NCI-H187 (cell line): Measurements from ENCODE around the gene TRAF1.

Experiments
- DNase-seq, 2 experiments: peaks; one replicate each; lab custom pipeline; 2025; lab: John Stamatoyannopoulos, UW

The TRAF1 gene

GRCh38 chr9:120890320-120891244, 36.0 kb downstream of the TRAF1 start:
- no peak for DNase-seq

- DNase-seq = no peak
These were observed 36.9 kb downstream of the TRAF1 start for GRCh38 chr9:120889606-120890271.

GRCh38 chr9:120888626-120889025, 38.0 kb downstream of the TRAF1 start:
- DNase-seq = no peak

- DNase-seq = no peak
These were observed 40.1 kb downstream of the TRAF1 start for GRCh38 chr9:120886490-120886967.

DNA sequence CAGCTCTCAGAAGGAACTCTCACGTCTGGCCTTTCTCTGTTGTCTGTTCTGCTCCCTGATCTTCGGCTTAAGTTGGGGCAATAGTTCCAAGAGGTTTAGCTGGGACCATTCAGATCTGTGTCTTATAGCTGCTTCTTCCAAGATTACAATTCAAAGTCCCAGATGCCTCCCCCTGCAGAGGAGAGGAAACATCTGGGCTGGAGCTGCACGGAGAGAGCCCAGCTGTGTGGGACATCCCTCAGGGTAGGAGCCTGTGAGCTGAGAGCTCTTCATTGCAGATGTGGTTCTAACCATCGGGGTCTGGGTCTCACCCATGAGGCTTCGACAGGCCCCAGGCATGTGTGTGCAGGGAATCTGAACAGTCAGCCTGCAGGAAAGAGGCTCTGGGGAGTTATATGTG, 40.6 kb downstream of the TRAF1 start:
- DNase-seq = no peak

DNA sequence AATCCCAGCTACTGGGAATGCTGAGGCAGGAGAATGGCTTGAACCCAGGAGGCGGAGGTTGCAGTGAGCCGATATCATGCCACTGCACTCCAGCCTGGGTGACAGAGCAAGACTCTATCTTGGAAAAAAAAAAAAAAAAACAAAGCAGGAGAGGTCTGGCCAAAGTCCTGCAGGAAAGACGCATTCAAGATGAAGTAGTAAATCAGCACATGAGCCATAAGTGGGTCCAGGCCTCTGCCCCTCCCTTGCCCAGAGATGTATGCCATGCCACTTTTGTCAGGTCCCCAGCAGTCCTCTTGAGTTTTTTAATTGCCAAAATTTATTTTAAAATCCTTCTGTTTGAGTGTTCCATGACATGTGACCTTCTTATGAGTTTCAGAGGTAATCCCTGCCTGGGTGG, 41.1 kb downstream of the TRAF1 start:
- DNase-seq = no peak

DNA sequence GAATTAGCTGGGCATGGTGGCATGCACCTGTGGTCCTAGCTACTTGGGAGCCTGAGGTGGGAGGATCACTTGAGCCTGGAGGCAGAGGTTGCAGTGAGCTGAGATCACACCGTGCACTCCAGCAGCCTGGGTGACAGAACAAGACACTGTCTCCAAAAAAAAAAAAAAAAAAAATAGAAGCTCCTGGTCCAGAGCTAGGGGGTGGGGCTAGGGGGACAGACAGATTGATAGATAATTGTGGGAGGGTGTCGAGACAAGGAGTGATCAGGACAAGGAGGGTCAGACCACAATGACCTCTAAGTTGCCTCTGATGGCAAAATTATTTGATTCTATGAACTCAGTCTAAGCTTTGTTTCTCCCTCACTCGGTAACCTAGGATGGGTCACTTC, 43.0 kb downstream of the TRAF1 start:
- no peak for DNase-seq

DNA sequence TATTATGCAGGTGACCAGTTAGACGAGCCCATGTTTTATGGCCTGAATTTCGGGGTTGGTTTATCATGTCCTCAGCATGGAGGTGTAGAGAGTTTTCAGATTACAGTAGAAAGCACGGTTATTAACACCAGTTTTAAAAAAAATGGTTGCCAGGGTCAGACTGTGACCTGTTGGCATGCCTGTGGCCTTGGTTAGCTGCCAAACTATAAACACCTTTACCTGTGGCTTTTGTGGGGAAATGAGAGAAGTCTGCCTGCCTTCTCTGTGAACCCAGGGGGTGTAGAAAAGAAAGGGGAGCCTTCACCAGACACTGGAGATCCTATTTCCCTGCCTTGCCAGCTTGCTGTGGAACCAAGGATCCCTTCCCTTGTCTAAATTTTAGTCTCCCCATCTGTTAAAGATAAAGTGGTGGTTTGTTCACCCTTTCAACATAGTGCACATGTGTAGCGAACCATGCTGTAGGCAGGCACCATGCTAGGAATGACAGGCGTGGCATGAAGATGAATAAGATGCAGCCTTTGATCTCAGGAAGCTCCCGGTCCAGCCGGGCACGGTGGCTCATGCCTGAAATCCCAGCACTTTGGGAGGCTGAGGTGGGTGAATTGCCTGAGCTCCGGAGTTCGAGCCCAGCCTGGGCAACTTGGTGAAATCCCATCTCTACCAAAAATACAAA, 43.5 kb downstream of the TRAF1 start:
- DNase-seq = no peak

DNA sequence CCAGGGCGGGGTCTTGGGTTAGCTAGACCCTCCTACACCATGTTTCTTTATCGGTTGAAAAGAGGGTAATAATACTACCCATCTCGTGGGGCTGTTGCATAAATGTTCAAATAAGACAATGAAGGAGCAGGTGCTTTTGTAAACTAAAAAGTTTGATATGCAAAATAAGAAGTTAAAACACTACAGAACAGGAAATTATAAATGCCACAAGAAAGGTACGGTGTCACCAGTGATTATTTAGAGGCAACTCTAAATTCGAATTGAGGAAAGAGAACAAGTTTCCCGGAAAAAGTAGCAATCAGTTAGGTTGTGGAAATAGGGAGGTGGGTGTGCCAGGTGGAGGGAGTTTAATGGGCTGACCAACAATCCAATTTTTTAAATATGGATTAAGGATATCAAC, 47.1 kb downstream of the TRAF1 start:
- DNase-seq = no peak

DNA sequence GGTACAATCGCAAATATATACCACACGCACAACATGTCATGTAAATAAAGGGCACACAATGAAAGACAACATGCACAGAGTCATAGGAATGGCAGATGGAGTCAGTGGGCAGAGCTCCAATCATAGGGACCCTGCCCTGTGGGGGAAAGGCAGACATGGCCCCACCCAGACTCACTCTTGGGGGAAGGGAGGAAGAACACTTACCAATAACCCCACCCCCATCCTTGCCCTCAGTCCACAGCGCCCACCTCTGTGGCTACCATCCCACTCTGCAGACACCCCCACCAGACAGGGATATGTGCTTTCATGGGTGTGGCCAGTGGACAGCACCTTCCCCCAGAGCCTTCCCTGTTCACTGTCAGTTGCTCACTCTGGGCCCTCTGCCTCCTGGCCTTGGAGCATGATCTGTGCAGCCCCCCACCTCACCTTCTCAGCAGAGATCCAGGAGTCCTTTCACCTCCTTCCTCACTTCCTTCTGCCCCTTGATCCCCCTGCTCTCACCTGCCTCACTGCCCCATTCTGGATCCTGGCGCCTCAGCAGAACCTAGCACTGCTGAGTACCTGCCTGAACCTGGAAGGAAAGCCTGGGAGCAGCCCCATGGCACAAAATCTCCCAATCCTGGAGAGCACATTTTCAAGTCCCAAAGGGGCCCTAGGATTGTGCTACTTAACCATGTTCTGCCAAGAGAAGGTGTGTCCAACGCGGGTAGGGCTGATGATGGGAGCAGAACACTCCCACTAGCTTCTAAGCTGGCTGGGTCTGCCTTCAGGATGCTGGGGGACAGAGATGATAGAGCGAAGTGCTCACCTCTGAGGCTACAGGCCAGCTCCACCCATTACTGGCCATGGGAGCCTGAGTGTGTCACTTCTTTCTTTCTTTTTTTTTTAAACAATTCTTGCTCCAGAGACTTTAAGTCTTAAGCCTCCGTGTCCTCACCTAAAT, 48.1 kb downstream of the TRAF1 start:
- DNase-seq = no peak

DNA sequence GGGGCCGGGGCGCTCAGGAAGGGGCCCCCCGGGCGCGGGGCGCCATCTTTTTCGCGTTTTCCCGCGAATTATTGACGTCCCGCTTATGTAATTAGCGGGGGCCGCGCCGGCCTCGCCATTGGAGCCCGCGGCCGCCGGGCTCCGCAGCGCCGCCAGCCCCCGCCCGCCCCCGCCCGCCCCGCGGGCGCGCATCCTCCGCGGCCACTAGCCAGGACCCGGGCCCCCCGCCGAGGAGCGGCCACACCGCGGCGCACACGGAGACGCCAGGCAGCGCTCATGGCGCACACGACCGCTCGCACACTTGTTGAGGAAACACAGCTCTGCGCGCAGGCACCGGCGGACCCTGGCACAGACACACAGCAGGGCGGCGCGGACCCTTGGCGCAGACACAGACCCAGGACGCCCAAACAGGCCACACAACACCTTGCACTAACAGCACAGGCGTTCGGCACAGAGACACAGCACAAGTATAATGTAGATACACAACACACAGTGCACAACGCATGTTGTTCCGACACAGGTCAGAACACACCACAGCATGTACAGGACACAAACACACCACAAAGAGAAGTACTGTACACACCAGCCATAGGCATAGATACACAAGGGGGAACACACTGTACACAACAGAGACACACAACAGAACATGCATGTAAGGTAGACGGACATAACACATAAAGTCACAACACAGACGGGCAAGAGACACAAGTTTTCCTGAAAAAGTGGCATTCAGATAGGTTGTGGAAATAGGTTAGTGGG, 49.1 kb downstream of the TRAF1 start:
- peak in 1 of 2 experiments; percentile 34 for DNase-seq

DNA sequence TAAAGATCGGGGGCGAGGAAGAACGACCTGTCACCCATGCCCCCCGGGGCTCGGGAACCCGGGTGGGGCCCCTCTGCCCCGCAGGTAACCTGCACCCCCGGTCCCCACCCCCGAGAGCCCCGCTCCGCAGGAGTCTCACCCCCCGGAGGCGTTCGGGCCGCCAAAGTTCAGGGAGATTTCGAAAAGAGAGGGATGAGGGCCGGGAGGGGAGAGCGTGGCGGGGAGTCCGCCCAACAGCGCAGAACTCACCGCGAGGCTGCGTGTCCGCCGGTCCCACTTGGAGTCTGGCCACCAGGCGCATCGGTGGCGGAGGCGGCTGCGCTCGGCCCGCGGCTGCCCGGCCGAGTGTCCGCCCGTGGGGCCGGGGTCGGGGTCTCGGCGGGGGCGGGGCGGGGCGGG, 49.8 kb downstream of the TRAF1 start, which contains the start of gene PHF19:
PHF19 (minus strand) TSS at position 347 of the 399 bp plus-strand sequence. CDS start 2,447 bp downstream, outside the sequence.
- DNase-seq = no peak

GRCh38 chr9:120875954-120876841, 50.4 kb downstream of the TRAF1 start:
- DNase-seq = peak in 1 of 2 experiments; percentile 60

DNA sequence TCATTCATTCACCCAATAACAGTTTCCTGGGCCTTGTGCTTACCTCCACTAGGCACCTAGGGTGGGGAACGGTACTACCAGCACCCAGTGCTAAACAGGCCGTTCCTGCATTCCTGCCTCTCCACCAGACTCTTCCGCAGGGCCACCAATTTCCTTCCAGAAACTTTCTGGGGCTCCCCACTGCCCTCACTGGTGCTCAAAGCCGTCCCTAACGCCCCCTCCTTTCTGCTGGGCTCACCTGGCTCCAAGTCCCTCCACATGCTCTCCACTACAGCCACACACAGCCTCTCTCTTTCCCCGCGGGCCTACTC, 51.0 kb downstream of the TRAF1 start:
- DNase-seq = no peak

DNA sequence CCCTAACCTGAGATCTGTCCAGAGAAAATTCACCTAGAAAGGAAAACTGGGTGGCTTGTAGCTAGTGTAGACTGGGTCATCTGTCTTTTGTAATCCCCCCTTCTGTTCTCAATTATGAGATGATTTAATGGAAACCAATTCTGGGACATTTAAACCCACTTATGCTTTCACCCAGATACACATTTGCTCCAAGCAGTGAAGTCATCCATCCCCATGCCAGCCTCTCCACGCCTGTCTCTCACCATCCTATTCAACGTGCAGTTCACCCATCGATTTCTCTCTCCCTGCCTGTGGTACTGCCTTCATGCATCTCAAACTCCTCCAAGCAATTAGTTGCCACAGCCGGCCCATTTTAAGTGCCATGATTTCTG, 51.4 kb downstream of the TRAF1 start:
- DNase-seq = no peak

- no peak for DNase-seq
These were observed 52.1 kb downstream of the TRAF1 start for GRCh38 chr9:120874226-120875194.

DNA sequence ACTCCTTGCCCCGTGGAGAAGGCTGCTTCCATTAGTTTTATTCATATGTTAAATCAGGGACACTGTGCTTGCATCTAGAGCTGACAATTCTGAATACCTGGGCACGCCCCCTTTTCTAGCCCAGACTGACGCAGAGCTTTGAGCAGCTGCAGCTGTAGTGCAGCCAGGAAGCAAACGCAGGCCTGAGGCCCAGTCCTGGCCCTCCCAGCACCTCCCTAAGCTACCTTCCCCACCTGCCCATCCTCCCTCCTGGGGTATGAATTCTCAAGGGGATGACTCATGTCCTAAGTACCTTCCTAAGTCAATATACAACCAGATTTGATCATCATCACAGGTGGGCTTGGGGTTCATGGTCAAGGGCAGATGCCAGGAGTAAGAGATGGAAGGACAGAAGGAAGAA, 53.1 kb downstream of the TRAF1 start:
- no peak for DNase-seq

DNA sequence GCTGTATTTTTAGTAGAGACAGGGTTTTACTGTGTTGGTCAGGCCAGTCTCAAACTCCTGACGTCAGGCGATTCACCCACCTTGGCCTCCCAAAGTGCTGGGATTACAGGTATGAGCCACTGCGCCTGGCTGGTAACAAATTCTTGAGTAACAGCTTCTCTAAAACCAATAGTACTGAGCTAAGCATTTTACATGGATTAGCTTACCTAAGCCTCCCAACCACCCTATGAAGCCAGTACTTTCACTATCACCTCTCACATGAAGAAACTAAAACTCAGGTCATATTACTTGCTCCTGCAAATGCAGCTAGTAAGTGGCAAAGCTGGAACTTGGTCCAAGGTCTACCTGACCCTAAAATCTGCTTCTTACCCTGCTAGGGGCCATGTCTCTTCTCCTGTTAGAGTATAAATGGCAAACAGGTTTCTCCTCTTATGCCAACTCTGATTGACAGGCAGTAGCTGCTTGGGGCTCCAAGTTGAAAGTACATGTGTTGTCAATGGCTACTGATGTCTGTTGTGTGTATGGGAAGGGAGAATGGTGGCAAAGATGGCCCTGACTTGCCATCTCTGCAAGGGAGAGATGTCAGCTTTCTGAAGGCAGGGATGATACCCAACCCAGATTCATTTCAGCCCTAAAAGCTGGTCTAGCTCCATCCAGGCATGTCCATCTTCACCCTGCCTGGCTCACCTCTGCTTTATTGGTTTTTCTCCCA, 53.6 kb downstream of the TRAF1 start:
- DNase-seq = no peak
